HG02885 (cell line): Measurements from ENCODE around the gene LRRC18.

Experiments
- ATAC-seq: cut with Tn5 transposase; IDR thresholded peaks from one replicate; pipeline ENCODE4 v1.9.1; 2021; ENCODE audit warnings: mild to moderate bottlenecking; ENCODE audit not compliant: unreplicated experiment, poor library complexity

Gene LRRC18

DNA sequence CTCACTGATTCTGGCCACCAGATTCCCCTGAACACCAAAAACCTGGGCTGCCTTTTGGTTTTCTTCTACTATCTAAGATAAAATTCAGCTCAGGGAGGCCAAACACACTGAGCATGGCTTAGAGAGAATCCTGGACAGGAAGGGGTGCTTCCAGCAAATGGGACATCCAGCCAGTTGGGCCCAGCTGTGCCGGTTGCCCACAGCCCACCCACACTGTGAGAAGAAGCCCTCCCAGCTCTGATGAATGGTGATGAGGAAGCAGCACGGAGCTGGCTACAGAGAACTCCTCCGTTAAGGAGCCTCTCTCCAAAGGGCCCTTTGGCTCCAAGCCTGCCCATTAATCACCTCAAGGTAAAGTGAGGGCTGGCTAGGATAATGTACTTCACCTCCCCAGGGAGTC lies 15.9 kb downstream of the LRRC18 start:
- ATAC-seq: no peak

DNA sequence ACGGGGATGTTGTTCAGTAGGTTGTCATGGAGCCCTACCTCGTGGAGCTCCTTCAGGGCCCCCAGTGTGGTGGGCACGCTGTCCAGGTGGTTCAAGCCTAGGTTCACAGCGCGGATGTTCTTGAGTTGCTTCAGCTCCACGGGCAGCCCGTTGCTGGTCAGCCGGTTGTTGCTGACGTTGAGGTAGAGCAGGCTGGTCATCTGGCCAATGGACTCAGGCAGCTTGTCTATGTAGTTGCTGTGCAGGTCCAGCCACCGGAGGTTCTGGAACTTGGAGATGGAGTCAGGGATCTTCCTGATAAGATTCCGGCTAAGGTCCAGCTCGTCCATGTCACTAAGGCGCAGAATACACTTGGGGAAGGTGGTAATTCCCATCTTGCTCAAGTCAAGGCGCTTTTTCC lies 26.0 kb downstream of the LRRC18 start:
- no peak for ATAC-seq

DNA sequence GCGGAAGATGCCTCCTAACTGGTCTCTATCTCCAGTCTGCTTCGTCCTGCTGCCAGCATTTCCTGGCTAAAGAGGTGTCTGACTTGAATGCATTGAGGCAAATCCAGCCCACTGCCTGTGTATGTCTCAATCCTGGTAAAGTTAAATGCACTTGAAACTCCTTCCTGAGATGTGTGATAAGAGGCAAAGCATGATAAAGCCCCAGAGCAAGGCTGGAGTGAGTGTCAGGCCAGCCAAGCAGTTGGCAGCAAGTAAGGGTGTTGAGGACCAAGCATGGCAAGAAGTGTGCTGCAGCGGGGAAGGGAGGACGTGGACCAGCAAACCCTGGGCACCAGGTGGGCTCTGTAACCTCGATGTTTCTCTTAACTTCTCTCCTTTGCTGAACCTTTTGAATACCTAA lies 29.1 kb downstream of the LRRC18 start:
- ATAC-seq: no peak

DNA sequence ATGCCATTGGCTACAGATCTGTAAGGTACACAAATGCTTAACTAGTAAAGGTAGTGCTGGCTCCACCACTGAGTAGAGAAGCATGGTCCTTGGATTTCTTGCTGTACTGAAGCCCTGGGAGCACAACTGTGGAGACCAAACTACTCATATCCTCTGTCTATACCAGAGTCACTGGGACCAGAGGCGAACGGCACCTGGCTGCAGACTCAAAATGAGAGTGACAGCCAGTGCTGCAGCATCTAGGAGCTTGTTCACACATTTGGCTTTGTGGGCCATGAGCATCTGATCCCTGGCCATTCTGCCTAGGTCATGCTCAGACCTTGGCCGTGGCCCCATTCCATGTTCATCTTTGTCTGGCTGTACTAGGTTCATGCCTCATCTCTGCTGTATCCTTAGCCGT lies 31.9 kb downstream of the LRRC18 start:
- ATAC-seq: no peak

DNA sequence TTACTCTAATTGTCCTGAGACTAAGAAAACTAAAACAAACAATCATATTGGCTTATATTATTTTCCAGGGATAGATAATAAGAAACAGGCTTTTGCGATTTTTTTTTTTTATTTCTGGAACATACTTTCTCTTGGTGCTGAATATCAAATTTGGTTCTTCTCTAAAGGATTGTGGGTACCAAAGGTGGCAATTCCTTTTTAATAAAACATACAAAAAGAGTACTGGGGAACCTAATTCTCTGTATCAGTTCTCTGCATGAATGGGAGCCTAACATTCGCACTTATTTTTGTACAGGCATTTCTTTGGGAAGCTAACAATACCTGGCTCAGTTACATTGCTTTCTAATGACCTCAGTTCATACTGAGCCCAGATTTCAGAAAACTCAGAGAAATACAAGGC lies 32.8 kb downstream of the LRRC18 start:
- ATAC-seq: no peak

DNA sequence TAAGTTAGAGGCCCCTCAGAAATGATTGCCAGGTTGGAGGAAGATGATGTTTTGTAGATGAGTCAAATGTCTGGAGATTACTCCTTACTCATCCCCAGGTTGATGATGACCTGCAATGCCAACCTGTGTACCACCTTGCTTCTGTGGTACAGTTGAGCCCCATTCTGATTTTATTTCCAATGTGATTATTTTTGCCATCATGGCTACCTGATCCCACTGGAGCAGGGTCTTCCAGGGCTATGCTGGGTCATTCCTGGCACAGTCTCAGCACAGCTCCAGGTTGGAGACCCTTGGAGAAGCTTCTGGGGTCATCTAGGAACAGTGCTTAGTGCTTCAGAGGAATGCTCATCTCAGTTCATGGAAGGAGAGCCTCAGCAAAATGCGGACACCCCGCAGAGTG lies 34.3 kb downstream of the LRRC18 start:
- no peak for ATAC-seq

DNA sequence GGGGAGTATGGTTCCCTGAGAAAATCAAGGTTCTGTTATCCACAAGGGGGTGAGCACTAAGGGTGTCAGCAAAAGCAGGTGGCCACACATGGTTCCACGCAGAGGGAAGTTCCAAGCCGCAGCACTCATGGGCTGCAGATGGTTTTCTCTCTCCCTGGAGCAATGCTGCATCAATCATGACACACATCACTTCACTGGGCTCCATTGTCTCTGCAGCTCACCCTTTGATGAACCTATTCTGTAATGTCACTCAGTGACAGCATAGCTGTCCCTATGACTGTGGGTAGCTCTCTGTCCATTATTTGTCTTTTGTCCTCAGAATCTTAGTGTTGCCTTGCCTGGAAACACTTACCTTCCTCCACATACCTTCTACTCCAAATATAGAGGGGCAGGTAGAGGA lies 34.8 kb downstream of the LRRC18 start:
- no peak for ATAC-seq

DNA sequence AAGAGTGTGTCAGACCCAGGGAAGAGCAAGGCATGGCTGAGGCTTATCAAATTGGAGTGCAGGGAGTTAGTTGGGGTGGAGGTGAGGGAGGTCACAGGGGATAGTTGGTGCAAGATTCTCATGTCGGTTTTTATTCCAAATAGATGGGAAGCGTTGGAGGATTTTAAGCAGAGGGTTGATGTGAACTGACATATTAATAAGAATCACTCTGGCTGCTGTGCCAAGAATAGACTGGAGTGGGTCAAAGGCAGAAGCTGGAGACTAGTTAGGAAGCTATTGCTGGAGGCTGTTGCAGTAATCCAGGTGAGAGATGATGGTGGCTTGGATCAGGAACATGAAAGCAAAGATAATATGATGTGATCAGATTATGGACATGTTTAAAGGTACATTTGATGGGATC lies 36.5 kb downstream of the LRRC18 start:
- no peak for ATAC-seq

DNA sequence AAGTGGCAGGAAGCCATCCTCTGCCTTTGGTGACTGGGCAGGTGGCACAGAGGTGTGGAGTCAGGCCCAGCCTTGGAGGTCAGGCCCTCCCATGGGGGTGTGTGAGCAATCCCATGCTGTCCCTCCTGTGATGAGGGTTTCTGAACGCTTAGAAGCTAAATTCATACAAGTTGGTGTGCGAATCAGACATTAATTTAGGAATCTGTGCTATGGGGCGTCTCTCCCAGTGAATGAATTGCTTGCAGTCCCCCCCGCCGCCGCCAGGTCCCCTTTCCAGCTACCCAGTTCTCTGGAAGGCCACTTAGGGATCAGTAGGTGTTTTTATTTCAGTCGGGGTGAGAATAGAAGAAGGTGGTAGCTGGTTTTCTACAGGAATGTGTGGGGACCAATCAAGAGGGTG lies 37.5 kb downstream of the LRRC18 start:
- no peak for ATAC-seq

DNA sequence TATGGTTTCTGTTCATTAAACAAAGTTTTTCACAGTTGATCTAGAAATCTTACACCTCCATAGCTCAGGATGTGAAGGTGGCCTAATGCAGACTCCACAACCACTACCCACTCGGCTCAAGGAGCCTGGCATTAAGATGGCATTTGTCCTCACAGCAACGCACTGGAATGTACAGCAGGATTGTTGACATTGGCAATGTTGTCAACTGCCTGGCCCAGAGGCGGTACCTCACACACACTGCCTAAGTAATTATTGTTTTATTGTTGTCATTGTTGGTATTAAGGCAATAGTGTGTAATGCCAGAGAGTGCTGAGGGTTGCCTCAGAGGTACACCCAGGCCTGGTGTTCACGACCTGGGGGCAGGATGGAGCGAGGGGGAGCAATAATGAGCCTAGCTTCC lies 38.3 kb downstream of the LRRC18 start:
- no peak for ATAC-seq

DNA sequence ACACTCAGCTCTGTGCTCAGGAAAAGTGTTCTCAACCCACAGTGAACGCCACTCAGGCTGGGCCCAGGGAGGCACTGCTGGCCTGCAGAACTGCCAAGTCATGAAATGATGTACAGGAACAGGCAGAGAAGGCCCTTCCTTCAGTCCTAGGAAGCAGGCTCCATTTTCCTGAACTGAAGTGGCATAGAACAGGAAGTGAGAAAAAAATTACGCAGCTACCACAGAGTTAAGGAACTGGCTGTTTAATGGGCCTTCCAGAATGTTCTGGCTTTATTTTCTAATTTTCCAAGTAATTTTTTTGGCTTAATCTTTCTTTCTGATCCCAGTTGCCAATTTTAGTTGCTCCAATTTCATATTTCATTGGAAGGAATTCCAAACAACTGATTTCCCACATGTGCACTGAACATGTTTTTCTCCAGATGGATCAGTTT lies 39.3 kb downstream of the LRRC18 start:
- ATAC-seq: no peak

DNA sequence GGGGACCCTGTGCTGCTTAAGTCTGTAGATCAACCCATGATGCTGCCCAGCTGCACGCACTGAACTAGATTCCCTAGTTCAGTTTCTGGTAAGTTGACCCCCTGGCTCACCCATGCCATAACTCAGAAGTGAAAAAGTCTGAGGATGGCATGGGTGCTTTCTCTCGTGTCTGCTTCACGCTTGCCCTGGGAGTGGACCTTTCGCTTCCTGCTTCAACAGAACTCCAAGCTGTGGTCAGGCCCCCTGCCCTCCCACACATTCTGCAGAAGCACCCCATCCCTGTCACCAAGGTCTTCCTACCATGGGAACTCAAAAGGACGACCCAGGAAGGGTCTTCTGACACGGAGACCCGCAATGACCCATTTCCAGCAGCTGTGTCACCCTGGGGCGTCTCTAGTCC lies 39.9 kb downstream of the LRRC18 start:
- no peak for ATAC-seq

DNA sequence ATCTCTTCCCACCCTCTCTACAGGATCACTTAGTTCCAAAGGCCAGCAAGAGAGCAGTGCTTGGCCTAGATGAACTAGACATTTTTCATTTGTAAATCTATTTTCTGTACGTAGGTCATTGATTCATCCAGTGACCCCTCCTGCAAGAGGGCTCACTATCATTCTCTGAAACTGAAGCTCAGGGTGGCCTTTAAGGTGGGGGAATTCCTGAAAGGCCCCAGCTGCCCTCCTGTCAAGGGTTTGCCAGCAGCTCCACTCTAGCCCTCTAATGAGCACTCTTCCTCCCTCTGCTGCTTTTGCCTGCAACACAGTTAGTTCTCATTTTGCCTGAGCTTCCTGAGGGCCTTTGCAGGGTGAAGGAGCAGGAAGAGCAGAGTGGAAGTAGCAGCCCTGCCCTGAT lies 41.2 kb downstream of the LRRC18 start:
- ATAC-seq: no peak

DNA sequence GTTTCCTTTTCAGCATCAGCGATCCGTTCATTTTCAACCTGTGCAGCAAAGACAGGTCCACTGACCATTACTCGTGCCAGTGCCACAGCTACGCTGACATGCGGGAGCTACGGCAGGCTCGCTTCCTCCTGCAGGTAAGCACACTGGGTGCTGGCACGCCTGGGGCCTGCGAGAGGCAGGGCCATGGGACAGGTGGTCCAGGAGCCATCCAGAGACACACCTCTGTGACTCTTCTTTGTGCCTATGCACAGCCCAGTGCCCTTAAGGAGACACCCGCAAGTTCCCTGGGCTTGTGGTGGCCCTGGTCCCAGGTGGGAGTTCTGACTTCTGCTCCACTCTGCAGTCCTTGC lies 42.2 kb downstream of the LRRC18 start:
- ATAC-seq: no peak

DNA sequence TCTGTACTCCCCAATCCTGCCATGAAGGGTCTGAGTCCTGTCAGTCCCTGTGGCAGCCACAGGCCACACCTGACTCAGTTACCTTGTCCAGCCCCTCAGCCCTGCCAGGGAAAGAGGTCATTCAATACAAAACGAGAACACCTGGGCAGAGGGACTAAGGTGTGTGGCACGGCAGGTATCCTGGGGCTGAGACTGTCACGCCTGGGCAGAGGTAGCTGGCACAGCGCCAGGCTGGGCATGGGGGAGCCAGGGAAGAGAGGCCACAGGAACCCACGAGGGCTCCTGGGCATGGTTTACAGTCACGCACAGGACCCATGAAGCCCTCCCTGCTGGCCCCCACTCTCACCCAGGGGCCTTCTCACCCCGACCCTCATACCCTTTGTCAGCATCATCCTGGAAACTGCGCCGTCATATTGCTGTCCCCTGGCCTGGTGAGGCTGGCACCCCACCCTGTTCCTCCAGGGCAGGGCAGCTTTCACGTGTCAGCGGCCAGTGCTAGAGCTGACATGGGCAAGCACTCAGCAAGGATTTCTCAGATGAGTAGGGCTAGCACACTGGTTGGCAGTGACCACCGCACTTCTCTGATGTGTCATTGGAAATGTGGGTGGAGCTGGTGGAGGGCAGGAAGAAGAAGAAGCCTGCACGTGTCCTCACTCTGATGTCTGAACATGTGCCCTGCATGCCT lies 42.7 kb downstream of the LRRC18 start:
- no peak for ATAC-seq

DNA sequence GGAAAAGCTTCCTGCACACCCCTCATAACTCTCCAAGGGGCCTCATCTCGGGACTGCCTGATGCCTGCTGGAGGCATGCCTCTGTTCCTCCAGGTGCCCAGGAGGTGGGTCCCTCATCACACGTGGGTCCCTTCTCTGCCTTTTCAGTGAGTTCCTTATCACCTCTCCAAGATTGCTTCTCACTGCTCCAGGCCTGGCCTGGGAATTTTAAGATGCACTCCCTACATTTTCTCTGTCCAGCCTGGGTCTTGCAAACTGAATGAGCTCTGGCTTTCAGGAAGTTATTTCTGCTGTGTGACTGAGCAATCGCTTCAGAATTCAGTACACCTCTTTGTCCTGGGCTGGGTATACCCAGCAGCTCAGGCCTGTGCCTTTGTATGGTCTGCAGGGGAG lies 43.8 kb downstream of the LRRC18 start:
- no peak for ATAC-seq

DNA sequence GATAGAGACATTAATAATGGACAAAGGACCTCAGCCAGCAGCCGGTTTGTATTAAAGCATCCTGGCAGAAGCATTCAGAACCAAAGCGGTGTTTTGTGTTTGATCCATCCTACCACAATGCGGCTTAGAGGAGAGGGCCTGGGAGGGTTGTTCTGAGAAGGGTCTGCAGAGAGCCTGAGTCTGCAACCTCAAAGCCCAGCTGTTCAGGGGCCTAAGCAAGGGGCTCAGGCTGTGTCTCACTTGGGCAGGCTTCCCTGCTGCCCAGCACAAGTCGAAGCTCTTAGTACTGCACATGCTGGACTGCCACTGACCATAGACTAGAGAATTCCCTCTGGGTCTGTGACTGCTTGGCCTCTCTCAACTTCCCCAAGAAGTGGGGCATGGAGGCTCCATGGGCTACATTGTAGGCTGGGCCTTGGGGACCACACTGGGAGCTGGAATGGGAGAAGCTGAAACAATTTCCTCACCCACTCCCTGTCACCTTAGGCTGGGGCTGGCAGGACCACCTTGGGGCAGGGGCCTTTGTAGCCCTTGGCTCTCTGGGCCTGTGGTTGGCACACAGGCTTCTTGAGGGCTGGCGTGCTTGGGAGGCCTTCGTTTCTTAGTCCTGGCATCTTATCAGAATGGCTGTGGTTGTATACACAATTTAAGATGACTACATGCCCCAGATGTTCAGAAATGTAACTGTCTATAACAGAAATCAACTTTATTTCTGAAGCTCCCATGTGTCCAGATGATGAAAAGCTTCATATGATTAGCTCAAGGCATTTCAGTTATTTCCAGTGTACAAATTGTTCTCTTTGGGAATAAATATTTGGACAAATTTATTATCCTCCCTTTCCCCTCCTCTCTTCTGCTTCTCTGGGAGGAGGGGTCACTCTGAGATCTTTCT lies 44.5 kb downstream of the LRRC18 start:
- ATAC-seq: no peak

DNA sequence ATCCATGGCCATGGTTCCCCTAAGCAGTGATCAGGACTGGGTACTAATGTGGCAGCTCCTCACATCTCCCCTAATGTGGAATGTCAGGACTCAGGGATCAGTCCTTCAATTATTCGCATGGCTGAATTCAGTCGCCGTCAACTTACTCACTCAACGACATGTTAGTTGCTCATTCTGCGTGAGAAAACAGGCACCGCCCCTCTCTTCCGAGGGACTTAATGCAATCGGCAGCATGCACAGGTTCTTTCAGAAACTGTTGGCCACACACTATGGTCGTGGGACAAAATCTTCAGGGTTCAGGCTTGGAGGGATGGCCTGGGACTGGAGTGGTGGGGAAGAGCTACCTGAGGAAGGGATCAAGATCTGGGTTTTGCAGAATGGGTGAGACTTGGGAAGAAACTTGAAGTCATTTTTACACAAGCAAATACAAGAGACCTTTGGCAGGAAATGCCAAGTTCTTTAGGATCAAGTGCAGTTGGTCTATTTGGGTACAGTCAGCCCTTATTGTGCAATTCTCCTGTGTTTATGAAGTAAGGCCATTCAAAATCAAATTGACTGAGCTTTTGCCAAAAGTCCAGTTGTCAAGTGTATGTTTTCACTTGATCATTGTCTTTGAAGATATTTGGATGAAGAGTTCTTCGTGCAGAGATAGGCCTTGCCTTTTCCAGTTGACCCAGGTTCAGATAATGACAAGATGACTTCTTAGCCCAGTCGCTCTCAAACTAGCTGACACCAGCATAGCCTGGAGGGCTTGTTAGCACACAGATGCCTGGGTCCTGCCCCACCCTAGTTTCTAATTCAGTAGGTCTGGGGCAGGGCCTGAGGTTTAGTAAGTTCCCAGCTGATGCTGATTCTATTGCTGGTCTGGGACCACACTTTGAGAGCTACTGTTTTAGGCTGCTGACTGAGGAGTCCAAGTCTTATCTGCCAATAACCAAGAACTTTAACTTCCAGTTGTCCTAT lies 48.5 kb downstream of the LRRC18 start:
- no peak for ATAC-seq

DNA sequence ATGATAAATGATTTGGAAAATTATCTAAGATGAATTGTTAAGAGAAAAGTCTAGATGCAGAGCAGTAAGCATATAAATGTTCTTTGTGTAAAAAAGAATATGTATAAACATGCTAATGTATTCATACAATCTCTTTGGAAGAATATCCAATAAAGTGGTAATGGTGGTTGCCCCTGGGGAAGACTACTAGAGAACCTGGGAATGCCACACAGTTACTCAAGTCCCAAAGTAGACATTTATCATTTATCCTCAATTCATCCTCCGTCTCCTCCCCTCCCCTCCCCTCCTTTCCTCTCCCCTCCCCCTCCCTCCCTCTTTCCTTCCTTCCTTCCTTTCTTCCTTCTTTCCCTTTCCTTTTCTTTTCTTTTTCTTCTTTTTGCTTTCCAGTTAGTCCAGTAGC lies 51.7 kb downstream of the LRRC18 start:
- no peak for ATAC-seq

DNA sequence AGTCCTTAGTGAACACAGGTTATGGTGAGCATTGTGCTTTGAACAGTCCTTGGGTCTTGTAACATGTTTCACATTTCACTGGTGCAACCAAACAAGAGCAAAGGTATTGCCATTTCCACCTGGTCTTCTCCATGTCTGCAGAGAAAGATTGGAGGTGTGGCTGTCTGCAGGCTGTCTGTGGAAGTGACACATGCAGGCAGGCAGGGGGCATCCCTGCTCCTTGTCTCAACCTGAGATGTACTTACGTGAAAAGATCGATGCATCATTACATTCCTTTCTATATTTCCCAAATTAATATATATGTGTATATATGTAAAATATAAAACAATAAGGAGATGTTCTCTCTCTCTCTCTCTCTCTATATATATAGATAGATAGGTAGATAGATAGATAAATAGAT lies 54.3 kb downstream of the LRRC18 start:
- no peak for ATAC-seq
